ENCODE data around the gene PTPRF.

- TF ChIP-seq CTCF (IDR thresholded peaks at IDR 0.05) (no peak), POLR2A (IDR thresholded peaks at IDR 0.05) (no peak)
Observed at GRCh38 chr1:43513471-43514173, 17.1 kb upstream of the PTPRF start.
